Gastroesophageal sphincter (tissue), 4 donors: ENCODE measurements around the gene SLC10A4. TPM values are rescaled to one million over a fixed set of nuclear protein-coding genes. Genes with fewer than 3 reads are reported as not detected.

Source experiments
- ATAC-seq: fragments of 150-250 bp; one replicate; pipeline ENCODE4 v1.9.1; 2016; ENCODE audit warnings: mild to moderate bottlenecking, moderate library complexity
- H3K27ac ChIP-seq, 4 donors: fragments of 200-600 bp; sonication (generic) in 3 of 4; 1 replicate in 3 of 4; 2 replicates in 1 of 4; pipeline ENCODE4 v1.5.1; 2016 to 2019
- H3K27me3 ChIP-seq: fragments of 200-600 bp; sonication (generic); one replicate; pipeline ENCODE4 v1.5.1; 2019
- H3K36me3 ChIP-seq, 2 donors: fragments of 200-600 bp; sonication (generic); one replicate each; pipeline ENCODE4 v1.5.1; 2019; ENCODE audit warnings: control low read depth in 1 of 2
- H3K4me1 ChIP-seq, 3 donors: fragments of 200-600 bp; sonication (generic); 1 replicate in 2 of 3; 2 replicates in 1 of 3; pipeline ENCODE4 v1.5.1; 2016 to 2019; ENCODE audit warnings: control low read depth in 2 of 3
- H3K4me3 ChIP-seq, 2 donors: fragments of 200-600 bp; sonication (generic); one replicate each; pipeline ENCODE4 v1.5.1; 2019; ENCODE audit warnings: mild to moderate bottlenecking in 1 of 2, moderate library complexity in 1 of 2
- H3K9me3 ChIP-seq, 3 donors: fragments of 200-600 bp; sonication (generic); one replicate each; pipeline ENCODE4 v1.5.1; 2017 to 2019; ENCODE audit warnings: control low read depth in 2 of 3
- CTCF ChIP-seq, 4 experiments: fragments of 200-600 bp in 2 of 4; fragments of 450-650 bp in 2 of 4; sonication (generic) in 1 of 4; IDR thresholded peaks; one replicate each; pipeline ENCODE4 v1.5.1; 2017 to 2019; ENCODE audit warnings: antibody characterized with exemption in 4 of 4, mild to moderate bottlenecking in 2 of 4, moderate library complexity in 2 of 4
- EP300 ChIP-seq: sonication (generic); formaldehyde crosslinking; IDR thresholded peaks from one replicate; pipeline ENCODE4 v1.6.1; 2017; ENCODE audit warnings: antibody characterized with exemption, mild to moderate bottlenecking
- POLR2A ChIP-seq, 2 donors: fragments of 450-650 bp; IDR thresholded peaks; one replicate each; pipeline ENCODE4 v1.6.1; 2017; ENCODE audit warnings: antibody characterized with exemption in 2 of 2, mild to moderate bottlenecking in 2 of 2, moderate library complexity in 1 of 2
- POLR2AphosphoS5 ChIP-seq: sonication (generic); formaldehyde crosslinking; IDR thresholded peaks from one replicate; pipeline ENCODE4 v1.6.1; 2017; ENCODE audit warnings: antibody characterized with exemption
- WGBS, 2 donors: methylation state at CpG; one replicate each; pipeline ENCODE4 v1.1.5; 2018; ENCODE audit warnings: low coverage in 1 of 2; 5-methylcytosine and 5-hydroxymethylcytosine counted together
- total RNA-seq, 4 donors: library from RNA; depleted of rRNA; stranded (reverse); fragments of >200 nt; gene quantifications; one replicate each; pipeline ENCODE4 v1.1.0, GENCODE V29; 2016

The SLC10A4 gene
- total RNA-seq, 4 donors from 2014 or later, result 0.27 to 1.4 TPM; not detected in 2

GRCh38 chr4:48462363-48462762 lies 20.8 kb upstream of the SLC10A4 start:
- no peak for TF ChIP-seq EP300
- no peak for TF ChIP-seq POLR2A (IDR thresholded peaks at IDR 0.05)
- no peak for TF ChIP-seq CTCF (IDR thresholded peaks at IDR 0.05)
- TF ChIP-seq POLR2AphosphoS5, result no peak
- H3K9me3 ChIP-seq, result peaks cover 0 to 7% (median 0%) of the 10 kb centered on the region in 3 donors
- ATAC-seq, result no peak
- no peak overlapping the region for H3K27ac ChIP-seq
- no peaks in the 10 kb centered on the region for H3K27me3 ChIP-seq
- H3K4me3 ChIP-seq, result no peak overlapping the region
- WGBS, 2 donors, result 14 to 30% methylated on average over 5 of the region's 5 CpGs
- H3K36me3 ChIP-seq, result no peaks in the 10 kb centered on the region
- H3K4me1 ChIP-seq, result no peaks in the 10 kb centered on the region

- H3K27ac ChIP-seq, result no peak overlapping the region
- peaks cover 0 to 7% (median 0%) of the 10 kb centered on the region in 3 donors for H3K9me3 ChIP-seq
- TF ChIP-seq POLR2A (IDR thresholded peaks at IDR 0.05) (no peak), CTCF (IDR thresholded peaks at IDR 0.05) (no peak)
- 39 to 41% methylated on average over 2 of the region's 2 CpGs for WGBS, 2 donors
- H3K27me3 ChIP-seq, result no peaks in the 10 kb centered on the region
- H3K36me3 ChIP-seq, result no peaks in the 10 kb centered on the region
- ATAC-seq, result no peak
- H3K4me3 ChIP-seq, result no peak overlapping the region
- no peaks in the 10 kb centered on the region for H3K4me1 ChIP-seq
Observed at GRCh38 chr4:48467442-48467841, 15.7 kb upstream of the SLC10A4 start.

- no peak overlapping the region for H3K4me3 ChIP-seq
- H3K36me3 ChIP-seq, result no peaks in the 10 kb centered on the region
- H3K9me3 ChIP-seq, result peaks cover 0 to 7% (median 0%) of the 10 kb centered on the region in 3 donors
- no peak for ATAC-seq
- 48 to 51% methylated on average over 2 of the region's 5 CpGs for WGBS, 2 donors
- TF ChIP-seq POLR2A (IDR thresholded peaks at IDR 0.05), result no peak
- TF ChIP-seq EP300, result no peak
- TF ChIP-seq CTCF (IDR thresholded peaks at IDR 0.05), result no peak
- no peak for TF ChIP-seq POLR2AphosphoS5
- H3K4me1 ChIP-seq, result no peaks in the 10 kb centered on the region
- no peak overlapping the region for H3K27ac ChIP-seq
- no peaks in the 10 kb centered on the region for H3K27me3 ChIP-seq
Observed at GRCh38 chr4:48467891-48468290, 15.3 kb upstream of the SLC10A4 start.

DNA sequence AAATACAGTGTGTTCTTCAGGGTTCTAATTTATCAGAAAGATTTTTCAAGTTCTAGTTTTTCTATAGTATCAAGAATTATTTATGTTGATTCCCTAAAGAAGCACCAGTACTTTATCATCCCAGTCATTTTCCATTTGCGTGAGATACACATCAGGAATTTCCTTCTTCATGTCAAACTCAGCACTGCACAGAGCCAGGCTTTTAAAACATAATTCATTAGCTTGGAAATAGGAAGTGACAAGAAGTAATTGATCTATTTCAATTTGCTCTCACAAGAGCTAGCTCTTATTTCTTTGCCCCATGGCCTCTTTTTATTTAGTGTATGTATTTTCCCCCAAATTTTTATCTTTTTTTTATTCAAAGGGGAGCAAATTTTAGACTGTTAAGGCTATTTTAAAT lies 13.0 kb upstream of the SLC10A4 start:
- H3K27me3 ChIP-seq, result no peaks in the 10 kb centered on the region
- TF ChIP-seq POLR2AphosphoS5, result no peak
- no peak for TF ChIP-seq CTCF (IDR thresholded peaks at IDR 0.05)
- TF ChIP-seq EP300, result no peak
- no peak for TF ChIP-seq POLR2A (IDR thresholded peaks at IDR 0.05)
- no peaks in the 10 kb centered on the region for H3K4me1 ChIP-seq
- no peaks in the 10 kb centered on the region for H3K9me3 ChIP-seq
- H3K27ac ChIP-seq, result no peak overlapping the region
- no peak overlapping the region for H3K4me3 ChIP-seq
- ATAC-seq, result no peak
- WGBS, 2 donors, result 50 to 63% methylated on average over 1 of the region's 1 CpG
- H3K36me3 ChIP-seq, result no peaks in the 10 kb centered on the region

GRCh38 chr4:48470570-48470969 lies 12.6 kb upstream of the SLC10A4 start:
- Histone ChIP-seq H3K4me1 (no peaks in the 10 kb centered on the region), H3K4me3 (no peak overlapping the region), H3K27ac (no peak overlapping the region), H3K36me3 (no peaks in the 10 kb centered on the region), H3K27me3 (no peaks in the 10 kb centered on the region), H3K9me3 (no peaks in the 10 kb centered on the region)
- 11 to 60% methylated on average over 2 of the region's 2 CpGs for WGBS, 2 donors
- no peak for ATAC-seq
- TF ChIP-seq EP300 (no peak), CTCF (IDR thresholded peaks at IDR 0.05) (no peak), POLR2AphosphoS5 (no peak), POLR2A (IDR thresholded peaks at IDR 0.05) (no peak)
